K562 (cell line): ENCODE measurements around the gene GALNT12. TPM values are rescaled to one million over a fixed set of nuclear protein-coding genes. Genes with fewer than 3 reads are reported as not detected.

Experiments used
- CAMTA2 ChIP-seq: fragments of 250-450 bp; sonication (Bioruptor Pico); conservative IDR thresholded peaks from 2 replicates; pipeline ENCODE4 v1.5.1; 2022
- DPF2 ChIP-seq: fragments of 450-650 bp; IDR thresholded peaks from 2 replicates; pipeline ENCODE4 v1.6.1; 2016
- MTA1 ChIP-seq: fragments of 450-650 bp; IDR thresholded peaks from 2 replicates; pipeline ENCODE4 v1.6.1; 2017; ENCODE audit warnings: borderline replicate concordance
- NCOA1 ChIP-seq: fragments of 450-650 bp; IDR thresholded peaks from 2 replicates; pipeline ENCODE4 v1.6.1; 2016; ENCODE audit warnings: low read depth
- ZC3H11A ChIP-seq: IDR thresholded peaks from 2 replicates; pipeline ENCODE4 v1.6.1; 2012; ENCODE audit warnings: low read depth, low read length, improper control_type of control experiment
- ZNF707 ChIP-seq: fragments of 250-450 bp; sonication (Bioruptor Pico); conservative IDR thresholded peaks from 2 replicates; pipeline ENCODE4 v1.8.0; 2022; ENCODE audit warnings: inconsistent platforms, mild to moderate bottlenecking, moderate library complexity
- ZNF785 ChIP-seq: fragments of 250-450 bp; sonication (Bioruptor Pico); IDR thresholded peaks from 2 replicates; pipeline ENCODE4 v1.4.0; 2020; ENCODE audit warnings: mild to moderate bottlenecking
- polyA plus RNA-seq, 8 experiments: library from polyadenylated mRNA; depleted of rRNA in 4 of 8; stranded (reverse) in 5 of 8; unstranded in 3 of 8; fragments of >200 nt; fragmentation: Nextera tagmentation in 2 of 8; fragmentation: Illumina TruSeq in 1 of 8; extraction: Ambion mirVana in 2 of 8; extraction: Trizol in 1 of 8; gene quantifications; 2 replicates each; pipeline versions ENCODE4 v1.2.1 to v1.2.3, GENCODE V29; 2011 to 2014; ENCODE audit warnings: inconsistent platforms in 1 of 8, missing spikeins in 1 of 8
- total RNA-seq, 7 experiments: library from RNA; depleted of rRNA in 6 of 7; stranded (reverse); fragments of >200 nt in 6 of 7; fragmentation: Illumina TruSeq in 2 of 7; extraction: Trizol in 2 of 7; gene quantifications; 2 replicates each; pipeline versions ENCODE4 v1.2.1 to v1.2.3, GENCODE V29; 2011 to 2021; ENCODE audit warnings: low replicate concordance in 1 of 7
- TF ChIP-seq, protein P1 (sequence below): fragments of 450-650 bp; IDR thresholded peaks from 2 replicates; pipeline ENCODE4 v1.6.1; 2017; ENCODE audit warnings: antibody characterized with exemption, mild to moderate bottlenecking
- TF ChIP-seq, protein P2 (sequence below), 2 experiments: fragments of 450-650 bp in 1 of 2; sonication (generic) in 1 of 2; formaldehyde crosslinking; conservative IDR thresholded peaks; 2 replicates each; pipeline versions ENCODE4 v1.4.0 to v1.8.1; 2020 to 2022; ENCODE audit warnings: mild to moderate bottlenecking in 1 of 2, missing genetic modification reagents in 1 of 2
- TF ChIP-seq, protein P3 (sequence below): sonication (generic); formaldehyde crosslinking; IDR thresholded peaks from 2 replicates; pipeline ENCODE4 v1.8.0; 2022; ENCODE audit warnings: mild to moderate bottlenecking, low read depth, missing genetic modification reagents

GALNT12 gene
- total and polyA plus RNA-seq, 9 of the 15 experiments (the other 6 are each of a cell fraction or from before 2014, with no cell fraction given): 29.7 to 82.9 (median 44.2) TPM

DNA sequence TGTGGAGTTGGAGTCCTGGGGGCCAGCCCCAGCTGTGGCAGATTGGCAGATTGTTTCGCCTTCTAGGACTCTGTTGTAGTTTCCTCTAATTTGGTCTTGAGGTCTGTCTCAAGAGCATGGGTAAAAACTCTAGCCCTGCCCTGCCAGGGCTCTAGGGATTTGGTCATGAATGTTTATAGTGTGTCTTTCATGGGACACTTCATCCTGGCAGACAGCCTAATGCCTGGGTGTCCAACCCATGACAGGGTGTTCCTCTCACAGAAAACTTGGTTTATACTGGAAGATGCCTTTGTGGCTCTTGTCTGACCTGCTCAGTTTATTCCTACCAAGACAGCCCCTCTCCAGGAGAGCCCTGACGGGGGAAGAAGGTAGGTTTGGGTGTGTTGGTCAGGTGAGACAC, 45.5 kb downstream of the GALNT12 start (continued):
- TF ChIP-seq, protein P1, sequence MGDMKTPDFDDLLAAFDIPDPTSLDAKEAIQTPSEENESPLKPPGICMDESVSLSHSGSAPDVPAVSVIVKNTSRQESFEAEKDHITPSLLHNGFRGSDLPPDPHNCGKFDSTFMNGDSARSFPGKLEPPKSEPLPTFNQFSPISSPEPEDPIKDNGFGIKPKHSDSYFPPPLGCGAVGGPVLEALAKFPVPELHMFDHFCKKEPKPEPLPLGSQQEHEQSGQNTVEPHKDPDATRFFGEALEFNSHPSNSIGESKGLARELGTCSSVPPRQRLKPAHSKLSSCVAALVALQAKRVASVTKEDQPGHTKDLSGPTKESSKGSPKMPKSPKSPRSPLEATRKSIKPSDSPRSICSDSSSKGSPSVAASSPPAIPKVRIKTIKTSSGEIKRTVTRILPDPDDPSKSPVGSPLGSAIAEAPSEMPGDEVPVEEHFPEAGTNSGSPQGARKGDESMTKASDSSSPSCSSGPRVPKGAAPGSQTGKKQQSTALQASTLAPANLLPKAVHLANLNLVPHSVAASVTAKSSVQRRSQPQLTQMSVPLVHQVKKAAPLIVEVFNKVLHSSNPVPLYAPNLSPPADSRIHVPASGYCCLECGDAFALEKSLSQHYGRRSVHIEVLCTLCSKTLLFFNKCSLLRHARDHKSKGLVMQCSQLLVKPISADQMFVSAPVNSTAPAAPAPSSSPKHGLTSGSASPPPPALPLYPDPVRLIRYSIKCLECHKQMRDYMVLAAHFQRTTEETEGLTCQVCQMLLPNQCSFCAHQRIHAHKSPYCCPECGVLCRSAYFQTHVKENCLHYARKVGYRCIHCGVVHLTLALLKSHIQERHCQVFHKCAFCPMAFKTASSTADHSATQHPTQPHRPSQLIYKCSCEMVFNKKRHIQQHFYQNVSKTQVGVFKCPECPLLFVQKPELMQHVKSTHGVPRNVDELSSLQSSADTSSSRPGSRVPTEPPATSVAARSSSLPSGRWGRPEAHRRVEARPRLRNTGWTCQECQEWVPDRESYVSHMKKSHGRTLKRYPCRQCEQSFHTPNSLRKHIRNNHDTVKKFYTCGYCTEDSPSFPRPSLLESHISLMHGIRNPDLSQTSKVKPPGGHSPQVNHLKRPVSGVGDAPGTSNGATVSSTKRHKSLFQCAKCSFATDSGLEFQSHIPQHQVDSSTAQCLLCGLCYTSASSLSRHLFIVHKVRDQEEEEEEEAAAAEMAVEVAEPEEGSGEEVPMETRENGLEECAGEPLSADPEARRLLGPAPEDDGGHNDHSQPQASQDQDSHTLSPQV: no peak
- TF ChIP-seq, protein P2, sequence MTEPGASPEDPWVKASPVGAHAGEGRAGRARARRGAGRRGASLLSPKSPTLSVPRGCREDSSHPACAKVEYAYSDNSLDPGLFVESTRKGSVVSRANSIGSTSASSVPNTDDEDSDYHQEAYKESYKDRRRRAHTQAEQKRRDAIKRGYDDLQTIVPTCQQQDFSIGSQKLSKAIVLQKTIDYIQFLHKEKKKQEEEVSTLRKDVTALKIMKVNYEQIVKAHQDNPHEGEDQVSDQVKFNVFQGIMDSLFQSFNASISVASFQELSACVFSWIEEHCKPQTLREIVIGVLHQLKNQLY (CRISPR knock-in tag; conservative IDR thresholded peaks at IDR 0.05): no peak
- TF ChIP-seq MTA1 (no peak), ZNF785 (CRISPR knock-in tag) (no peak), NCOA1 (no peak), ZC3H11A (no peak), CAMTA2 (CRISPR knock-in tag) (no peak), DPF2 (no peak), ZNF707 (CRISPR knock-in tag) (no peak)
- TF ChIP-seq, protein P3, sequence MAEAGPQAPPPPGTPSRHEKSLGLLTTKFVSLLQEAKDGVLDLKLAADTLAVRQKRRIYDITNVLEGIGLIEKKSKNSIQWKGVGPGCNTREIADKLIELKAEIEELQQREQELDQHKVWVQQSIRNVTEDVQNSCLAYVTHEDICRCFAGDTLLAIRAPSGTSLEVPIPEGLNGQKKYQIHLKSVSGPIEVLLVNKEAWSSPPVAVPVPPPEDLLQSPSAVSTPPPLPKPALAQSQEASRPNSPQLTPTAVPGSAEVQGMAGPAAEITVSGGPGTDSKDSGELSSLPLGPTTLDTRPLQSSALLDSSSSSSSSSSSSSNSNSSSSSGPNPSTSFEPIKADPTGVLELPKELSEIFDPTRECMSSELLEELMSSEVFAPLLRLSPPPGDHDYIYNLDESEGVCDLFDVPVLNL: no peak
